SW480 (cell line): ENCODE measurements around the gene G3BP1.
A peak's percentile ranks its signal among the peaks of the same experiment; 100 is the strongest.
"Not testable (repeated sequence)": the region's sequence is repeated elsewhere in the genome, so short reads cannot be mapped to it uniquely, and the experiment has no call there.

ENCODE experiments used
- DNase-seq: peaks from one replicate; pipeline ENCODE4 v3.0.0-alpha.2; 2016; ENCODE audit warnings: low spot score

G3BP1 gene

DNA sequence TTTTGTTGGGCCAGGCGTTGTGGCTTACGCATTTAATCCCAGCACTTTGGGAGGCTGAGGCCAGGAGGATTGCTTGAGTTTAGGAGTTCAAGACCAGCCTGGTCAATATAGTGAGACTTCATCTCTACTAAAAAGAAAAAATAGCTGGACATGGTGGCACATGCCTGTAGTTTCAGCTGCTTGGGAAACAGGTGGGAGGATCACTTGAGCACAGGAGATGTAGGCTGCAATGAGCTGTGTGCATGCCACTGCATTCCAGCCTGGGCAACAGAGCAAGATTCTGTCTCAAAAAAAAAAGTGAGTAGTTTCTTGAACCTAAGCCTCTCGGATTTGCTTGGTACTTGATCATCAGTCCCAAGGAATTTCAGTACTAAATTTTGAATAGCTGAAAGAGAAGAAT, 26.9 kb downstream of the G3BP1 start:
- no peak for DNase-seq

DNA sequence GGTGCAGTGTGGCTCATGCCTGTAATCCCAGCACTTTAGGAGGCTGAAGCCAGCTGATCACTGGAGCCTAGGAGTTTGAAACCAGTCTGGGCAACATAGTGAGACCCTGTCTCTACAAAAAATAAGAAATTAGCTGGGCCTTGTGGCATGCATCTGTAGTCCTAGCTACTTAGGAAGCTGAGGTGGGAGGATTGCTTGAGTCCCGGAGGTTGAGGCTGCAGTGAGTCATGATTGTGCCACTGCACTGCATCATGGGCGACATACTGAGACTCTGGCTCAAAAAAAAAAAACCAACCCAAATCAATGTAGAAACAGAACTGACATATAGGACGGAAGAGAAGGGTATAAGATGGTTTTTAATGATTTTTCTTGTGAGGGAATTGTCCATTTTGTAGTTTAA, 27.7 kb downstream of the G3BP1 start:
- DNase-seq = no peak

DNA sequence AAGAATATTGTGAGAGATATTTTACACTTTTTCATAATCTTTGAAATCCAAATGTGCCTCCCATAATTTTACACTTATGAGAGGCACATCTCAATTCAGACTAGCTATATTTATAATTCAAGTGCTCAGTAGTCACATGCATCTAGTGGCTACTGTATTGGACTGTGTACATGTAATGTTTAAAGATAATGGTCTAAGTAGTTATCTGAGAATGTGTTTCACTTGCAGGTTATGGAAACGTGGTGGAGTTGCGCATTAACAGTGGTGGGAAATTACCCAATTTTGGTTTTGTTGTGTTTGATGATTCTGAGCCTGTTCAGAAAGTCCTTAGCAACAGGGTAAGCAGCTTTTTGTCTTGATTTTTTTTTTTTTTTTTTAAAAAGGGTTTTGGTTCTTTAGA, 28.8 kb downstream of the G3BP1 start:
- no peak for DNase-seq

DNA sequence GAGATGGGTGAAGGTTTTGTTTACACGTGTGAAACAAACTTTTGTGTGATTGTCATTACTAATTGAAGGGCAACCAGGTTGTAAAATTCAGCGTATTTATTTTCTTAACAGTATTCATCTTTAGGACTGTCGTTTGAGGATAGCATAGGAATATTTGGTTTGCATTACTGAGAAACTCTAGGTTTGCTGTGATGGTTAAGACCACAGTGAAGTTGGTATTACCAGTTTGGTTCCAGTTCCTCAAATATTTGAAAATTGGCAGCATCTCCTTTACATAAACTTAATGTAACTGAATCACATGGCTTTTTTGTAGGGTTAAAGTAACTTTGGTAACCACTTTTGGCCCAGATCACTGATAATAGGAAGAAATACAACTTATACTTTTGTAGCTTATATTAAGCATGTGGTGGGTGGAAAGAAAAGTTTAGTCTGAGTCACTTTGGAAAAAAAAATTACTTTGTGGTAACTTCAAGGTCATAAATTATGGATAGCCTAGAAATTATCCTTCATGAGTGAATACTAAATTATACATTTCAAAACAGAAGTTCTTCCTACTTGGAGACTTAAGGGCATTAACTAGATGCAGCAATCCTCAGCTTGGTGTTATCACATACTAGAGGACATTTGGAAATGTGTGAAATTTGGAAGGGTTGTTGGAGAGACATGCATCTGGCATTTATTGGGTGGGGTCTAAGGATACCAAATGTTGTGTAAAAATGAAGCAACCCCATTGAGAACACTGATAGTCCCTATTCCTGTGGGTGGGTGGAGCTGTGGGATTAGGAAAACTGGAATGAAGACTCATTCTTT, 33.9 kb downstream of the G3BP1 start:
- DNase-seq = no peak

DNA sequence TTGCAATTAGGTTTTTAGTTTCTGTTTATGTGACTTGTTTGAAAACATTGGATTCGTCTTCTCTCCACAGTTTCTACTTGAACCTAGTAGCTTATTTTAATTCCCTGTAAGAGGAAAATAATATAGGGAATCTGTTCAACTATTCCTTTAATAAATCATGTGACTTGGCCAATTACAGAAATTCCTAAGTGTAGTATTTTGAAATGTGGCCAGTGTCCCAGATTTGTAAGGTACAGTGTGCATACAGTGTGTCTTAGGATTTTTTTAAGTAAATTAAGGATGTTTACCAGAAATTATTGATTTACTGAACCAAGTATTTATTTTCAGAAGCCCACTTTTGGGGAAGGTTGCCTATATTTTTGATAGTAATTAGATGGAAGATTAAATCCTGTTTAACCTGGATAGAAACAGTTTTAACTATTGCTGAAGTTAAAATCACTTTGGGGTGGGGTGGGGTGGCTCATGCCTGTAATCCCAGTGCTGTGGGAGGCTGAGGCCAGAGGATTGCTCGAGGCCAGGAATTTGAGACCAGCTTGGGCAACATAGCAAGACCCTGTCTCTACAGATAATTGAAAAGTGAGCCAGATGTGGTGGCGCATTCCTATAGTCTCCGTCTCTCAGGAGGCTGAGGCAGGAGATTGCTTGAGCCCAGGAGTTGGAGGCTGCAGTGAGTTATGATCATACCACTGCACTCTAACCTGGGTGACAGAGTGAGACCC, 36.9 kb downstream of the G3BP1 start:
- DNase-seq = no peak

DNA sequence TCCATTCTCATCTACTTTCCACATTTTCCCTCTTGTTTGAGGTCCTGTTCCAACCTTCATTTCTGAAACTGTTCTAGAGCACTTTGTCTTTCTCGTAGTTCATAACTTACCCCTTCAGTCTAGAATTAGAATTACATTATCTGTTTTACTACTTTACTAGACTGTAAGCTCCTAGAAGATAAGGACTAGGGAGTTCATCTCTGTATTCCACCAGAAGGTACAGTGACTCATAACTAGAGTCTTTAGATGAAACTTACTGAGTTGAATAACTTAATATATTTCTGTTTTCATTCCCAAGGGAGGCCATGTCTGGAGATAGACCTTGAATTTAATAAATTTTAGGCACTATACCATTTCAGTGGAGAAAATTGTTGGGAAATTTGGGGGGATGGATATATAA, 38.7 kb downstream of the G3BP1 start:
- no peak for DNase-seq

DNA sequence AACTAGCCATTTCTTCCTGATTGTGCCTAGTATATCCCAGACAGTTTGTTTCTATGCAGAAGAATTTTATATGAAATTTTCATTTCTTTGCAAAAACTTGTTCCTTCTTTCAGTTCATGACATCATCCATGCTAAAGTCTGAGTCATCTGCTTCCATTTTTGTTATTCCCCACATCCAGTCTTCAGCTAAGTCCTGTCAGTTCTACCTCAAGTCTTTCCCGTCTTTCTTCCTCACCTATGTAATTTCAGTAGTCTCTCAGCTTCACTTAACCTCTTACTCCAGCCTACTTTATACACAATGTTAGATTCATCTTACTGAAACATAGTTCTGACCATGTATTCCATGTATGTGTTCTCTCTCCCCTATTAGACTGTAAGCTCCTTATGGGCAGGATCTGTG, 39.1 kb downstream of the G3BP1 start:
- DNase-seq = no peak

DNA sequence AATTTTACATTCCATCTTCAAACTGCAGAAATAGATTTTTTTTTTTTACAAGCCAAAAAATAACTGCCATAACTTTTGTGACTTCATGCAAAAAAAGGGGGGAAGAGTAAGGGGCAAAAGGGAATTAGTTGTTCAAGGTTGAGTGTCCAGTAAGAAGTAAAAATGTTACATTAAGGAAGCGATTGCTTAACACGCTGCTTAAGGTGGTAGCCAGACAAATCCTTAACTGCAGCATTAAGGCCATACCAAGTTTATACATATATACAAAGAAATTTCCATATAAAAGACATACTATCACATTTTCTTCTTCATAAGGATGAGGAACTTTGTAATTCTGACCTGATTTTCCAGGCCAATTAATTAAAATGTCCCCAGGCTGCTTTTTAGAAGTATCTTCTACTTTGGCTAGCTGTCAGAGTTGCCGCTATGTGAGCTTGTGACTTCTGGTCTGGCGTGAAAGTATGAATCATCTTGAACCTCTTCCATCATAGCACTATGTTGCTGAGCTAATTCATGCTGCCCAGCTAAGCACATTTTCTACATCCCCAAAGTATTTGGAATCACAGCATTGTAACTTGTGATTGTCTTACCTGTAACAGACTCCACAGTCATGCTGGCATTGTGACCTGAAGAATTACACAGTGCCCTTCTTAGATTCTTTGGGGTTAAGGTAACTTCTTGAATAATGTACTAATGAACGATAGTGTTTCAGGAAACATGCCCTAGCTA, 40.0 kb downstream of the G3BP1 start:
- DNase-seq = no peak

DNA sequence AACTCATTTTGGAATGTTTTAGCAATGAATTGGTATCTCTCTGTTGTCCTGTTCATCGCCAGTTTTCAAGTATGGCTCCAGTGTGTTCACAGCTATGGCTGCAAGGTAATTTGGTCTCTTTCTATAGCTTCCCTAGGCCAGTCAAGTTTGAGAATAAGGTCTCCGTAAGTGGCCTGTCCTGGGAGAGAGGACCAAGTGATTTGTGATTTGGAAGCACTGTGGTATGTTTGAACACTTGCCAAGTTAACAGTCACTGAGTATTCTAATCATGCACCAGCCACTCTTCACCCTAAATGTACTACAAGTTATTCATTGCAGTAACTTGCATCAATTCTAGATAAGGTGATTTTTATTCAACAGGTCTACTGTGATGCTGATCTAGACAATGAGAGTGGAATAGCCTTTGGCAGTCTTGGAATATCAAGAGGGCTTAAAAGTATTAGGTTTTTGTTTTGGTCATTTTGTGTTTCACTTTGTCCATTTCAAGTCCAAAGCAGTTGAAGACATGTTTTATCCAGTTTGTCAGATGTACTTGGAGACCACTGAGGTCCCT, 41.1 kb downstream of the G3BP1 start:
- DNase-seq = no peak

DNA sequence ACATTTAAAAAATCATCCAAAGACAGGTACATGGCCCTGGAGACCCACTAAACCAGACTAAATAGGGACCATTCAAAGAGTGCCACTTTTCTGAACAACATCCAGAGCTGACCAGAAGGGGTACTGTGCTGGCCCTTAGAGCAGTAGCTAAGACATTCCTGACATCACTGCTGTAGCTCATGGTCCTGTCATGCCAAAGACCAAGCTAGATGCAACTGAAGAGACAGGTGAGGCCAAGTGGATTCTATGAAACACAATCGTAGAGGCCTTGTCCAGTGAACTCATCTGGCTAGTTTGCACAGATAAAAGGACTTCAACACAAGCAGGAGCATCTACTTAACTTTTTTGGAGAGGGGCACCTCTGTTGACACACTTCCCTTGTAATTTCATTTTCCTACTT, 43.3 kb downstream of the G3BP1 start:
- DNase-seq = no peak

DNA sequence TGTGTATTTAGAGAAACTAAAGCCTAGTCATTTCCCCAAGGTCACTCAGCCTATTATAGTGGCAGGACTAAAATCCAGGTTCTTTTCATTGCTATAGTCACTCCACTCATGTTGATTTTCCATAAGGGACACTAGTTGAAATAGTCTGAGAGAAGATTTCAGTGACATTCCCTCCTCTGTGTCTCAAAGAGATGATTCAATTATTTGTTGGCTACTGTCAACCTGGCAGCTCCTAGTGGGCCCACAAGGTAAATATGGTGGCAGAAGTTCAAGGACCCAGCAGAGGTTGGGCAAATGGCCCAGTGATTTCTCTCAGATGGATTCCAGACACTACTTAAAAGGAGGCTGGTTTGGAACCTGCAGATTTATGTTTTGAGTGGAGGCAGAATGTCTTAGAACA, 48.1 kb downstream of the G3BP1 start:
- DNase-seq = no peak

DNA sequence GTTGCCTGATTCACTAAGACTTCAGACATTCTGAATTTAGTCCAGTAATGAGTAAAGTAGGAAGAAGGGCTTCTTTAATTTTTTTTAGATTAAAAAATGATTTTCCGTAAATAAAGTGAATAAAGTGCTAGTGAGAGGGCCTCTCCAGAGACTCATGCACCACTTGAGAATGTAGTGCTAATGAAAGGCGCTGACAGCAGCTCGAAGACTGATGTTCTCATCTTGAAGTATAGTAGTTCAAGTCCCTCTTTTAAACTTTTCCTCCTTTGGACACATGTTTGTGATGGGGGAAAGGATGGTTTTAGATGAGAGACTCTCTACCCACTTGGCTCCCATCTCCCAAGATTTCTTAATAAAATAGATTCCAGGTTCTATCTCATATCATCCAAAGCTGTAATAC, 48.5 kb downstream of the G3BP1 start:
- no peak for DNase-seq

DNA sequence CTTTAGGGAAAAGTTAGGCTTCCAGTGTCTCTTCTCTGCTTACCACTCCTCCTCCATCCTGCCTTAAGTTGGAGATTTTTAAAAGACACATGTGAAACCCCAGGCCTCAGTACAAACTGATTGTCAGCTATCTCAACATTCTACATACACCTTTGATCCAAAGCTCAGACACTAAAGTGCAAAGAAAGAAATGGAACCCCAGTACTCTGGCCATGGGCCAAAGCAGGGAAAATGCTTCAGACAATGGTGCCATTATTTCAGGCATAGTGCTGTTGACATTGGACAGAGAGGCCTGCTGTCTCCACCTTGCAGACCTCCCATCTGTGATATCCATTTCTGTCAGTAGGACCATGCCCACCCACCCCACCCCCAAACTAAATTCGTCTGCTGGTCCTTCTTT, 49.1 kb downstream of the G3BP1 start:
- DNase-seq = peak; percentile 16

DNA sequence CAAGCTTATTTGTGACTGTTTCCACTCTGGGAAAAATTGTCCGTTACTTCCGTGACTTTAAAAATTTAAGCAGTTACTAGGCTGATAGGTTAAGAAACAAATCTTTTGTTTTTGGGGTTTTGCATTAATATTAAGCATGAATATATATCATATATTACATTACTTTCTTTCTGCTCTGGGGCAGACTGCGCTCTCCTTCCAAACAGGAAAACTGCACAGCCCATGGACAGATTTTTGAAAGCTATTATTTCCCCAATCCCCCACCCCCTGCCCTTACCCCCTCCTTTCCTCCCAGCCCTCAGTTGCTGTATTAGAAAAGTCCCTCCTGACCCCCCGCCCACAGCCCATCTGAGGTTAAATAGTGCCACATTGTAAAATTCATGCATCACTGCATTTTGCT, 50.4 kb downstream of the G3BP1 start:
- no peak for DNase-seq

DNA sequence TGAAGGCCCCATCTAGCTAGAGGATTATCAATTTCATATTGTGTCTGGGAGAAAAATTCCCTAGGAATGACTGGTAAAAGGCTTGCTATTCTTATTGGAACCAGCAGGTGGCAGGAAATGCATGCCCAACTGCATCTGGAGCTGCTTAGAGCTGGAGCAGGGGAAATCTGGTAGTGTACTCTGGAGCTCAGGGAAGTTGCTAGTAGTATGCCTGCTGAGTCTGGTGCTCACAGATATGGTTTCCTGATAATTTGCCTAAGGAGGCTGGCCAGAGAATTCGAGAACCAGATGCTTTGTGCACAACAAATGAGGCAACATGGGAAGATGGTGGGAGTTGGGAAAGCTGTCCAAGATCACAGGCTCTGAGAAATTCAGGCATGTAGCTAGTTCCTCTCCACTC, 53.7 kb downstream of the G3BP1 start:
- peak; percentile 71 for DNase-seq

DNA sequence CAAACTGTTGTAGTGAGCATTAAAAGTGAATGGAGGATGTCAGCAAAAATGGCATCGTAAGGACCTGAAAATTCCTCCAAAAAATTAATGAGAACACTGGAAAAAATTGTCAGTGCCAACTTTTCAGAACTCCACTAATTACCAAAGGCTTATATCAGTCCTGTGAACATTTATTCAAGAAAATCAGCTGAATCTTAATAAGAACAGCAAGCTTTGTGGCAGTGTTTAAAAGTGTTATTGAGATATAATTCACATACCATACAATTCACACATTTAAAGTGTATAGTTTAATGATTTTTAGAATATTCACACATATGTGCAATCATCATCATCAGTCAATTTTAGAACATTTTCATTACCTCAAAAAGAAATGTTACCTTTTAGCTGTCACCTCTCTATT, 57.6 kb downstream of the G3BP1 start:
- no peak for DNase-seq

DNA sequence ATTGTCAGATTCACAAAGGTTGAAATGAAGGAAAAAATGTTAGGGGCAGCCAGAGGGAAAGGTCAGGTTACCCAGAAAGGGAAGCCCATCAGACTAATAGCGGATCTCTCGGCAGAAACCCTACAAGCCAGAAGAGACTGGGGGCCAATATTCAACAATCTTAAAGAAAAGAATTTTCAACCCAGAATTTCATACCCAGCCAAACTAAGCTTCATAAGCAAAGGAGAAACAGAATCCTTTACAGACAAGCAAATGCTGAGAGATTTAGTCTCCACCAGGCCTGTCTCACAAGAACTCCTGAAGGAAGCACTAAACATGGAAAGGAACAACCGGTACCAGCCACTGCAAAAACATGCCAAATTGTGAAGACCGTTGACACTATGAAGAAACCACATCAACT, 61.1 kb downstream of the G3BP1 start:
- not testable (repeated sequence) for DNase-seq

DNA sequence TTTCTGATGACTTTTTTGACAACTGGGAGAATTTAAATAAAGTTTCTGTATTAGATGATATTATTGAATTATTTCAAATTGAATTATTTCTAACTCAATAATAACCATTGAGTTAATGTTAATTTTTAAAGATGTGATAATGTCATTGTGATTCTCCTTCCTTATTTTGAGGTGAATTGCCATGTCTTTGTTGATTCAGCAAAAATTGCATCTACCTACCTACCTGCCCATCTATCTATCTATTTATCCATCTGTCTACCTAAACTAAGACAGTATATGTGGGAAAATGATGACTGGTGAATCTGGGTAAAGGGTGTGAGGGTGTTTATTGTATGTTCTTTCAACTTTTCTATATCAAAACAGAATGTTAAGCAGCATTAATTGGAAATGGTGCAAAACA, 75.0 kb downstream of the G3BP1 start:
- DNase-seq = no peak

DNA sequence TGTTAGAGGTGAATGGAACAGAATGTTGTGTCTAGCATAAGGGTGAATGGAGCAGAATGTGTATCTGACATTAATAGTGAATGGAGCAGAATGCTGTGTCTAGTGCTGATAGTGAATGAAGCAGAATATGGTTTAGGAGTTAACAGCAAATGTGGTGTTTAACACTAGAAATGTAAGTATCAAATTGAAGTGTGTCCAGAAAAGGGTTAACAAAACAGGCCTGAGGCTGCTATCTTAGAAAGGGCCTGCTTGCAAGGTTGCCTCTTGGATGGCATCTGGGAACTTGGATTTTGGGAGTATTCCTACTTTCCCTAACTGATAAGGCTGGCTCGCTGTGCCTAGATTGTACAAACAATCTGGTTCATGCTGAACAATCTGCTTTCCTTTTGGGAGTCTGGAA, 76.1 kb downstream of the G3BP1 start:
- DNase-seq = no peak

DNA sequence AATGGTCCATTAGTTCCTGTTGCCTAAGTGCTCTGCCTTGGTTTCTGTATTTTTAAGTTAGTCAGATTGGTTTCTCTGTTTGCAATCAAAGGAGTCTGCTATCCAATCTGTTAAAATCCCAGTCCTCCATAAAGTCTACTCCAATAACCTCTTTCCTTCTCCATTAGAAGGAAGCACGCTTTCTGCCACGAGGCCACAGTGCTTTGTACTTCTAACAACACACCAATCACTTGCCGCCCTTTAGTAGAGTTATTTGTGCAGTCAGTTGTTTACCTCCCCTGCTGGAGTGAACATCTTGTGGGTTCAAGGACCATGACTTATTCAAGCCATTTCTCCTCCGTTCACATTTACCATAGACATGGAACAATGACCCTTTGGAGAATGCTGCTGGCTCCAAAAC, 83.9 kb downstream of the G3BP1 start:
- DNase-seq = no peak

DNA sequence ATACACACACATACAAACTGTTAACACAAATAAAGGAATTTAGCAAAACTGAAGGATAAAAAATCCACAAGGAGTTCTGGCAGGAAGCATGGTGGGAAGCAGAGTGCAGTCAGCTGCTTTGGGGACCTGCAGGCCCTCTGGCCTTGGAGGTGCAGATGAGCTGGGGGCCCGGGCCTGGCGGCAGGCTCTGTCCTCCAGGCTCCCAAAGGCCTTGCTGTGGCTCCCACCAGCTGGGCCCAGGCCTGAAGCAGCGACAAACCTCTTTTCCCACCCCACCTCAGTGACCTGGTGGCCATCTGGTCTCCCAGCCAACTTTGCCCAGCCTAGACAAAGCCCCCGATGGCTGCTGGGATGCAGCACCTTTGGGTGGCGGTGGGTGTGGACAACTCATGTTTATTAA, 85.1 kb downstream of the G3BP1 start:
- DNase-seq = no peak

DNA sequence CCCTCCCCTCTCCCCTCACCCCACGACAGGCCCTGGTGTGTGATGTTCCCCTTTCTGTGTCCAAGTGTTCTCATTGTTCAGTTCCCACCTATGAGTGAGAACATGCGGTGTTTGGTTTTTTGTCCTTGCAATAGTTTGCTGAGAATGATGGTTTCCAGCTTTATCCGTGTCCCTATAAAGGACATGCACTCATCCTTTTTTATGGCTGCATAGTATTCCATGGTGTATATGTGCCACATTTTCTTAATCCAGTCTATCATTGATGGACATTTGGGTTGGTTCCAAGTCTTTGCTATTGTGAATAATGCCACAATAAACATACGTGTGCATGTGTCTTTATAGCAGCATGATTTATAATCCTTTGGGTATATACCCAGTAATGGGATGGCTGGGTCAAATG, 89.1 kb downstream of the G3BP1 start:
- not testable (repeated sequence) for DNase-seq
